CD4-positive, alpha-beta T cell treated with Interleukin-17A for 1 hour (primary cell): Measurements from ENCODE around the gene HINFP.
"Not testable (repeated sequence)": the region's sequence is repeated elsewhere in the genome, so short reads cannot be mapped to it uniquely, and the experiment has no call there.

Experiments used
- DNase-seq: peaks from one replicate; pipeline ENCODE4 v3.0.0-alpha.2; 2020

HINFP gene

DNA sequence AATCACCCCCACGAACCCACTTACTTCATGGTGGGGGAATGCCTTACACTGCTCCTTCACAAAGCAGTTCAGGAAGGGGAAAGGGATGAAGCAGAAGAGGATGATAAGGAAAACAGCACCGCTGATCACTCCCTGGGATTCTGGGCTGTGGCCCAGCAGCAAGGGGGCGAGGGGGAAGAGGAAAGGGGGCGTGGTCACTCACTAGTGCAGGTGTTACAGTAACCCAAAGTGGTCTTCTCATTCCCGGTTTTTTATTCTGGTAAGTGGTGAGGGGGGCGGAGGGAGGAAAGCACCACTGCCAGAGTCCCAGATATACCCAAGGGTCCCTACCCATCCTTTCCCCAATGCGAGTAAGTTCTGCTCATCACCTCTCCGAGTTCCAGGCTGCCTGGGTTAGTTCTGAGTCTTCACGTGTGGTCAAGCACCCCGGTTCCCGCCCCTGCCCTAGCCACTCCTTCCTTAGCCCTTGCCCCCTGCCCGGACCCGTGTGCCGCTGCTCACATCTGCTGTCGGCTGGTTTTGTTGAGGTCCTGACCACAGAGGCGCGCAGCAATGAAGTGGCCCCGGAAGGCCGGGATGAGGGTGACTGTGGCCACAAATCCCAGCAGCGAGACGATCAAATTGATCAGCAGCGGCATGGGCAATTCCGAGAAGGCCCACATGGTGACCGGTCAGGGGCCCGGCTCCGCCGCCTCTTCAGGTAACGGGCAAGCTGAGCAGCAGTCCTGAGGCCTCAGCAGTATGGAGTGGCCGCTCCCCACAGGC lies 20.2 kb upstream of the HINFP start:
- DNase-seq = no peak

DNA sequence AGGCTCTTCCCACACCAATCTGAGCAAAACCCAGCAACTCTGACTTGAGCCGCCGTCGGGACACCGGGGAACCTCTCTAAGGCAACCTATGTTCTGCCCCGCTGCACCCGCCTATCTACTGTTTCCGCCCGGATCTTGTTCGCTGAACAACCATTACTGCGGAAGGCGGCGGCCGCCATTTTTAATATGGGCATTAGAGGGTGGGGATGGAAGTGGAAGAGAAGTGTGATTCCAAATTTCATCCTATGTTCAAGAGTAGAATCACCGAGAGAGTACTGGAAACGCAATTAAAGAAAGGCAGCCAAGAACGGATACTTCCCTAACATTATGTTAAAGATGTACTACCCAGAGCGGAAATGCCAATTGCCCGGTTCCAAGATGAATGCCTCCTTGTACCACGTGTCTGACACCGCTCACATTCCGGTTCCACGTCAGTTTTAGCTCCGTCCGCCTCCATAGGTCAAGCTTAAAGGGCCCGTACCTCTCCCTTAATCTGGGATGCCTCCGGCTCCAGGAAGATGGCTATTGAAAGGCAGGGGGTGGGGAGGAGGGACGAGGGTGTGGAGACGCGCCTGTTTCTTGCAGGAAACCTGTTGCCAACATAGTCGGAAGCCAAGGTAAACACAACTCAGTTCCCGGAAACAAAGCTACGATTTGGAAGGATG lies 19.5 kb upstream of the HINFP start, which contains the start of gene DPAGT1:
Gene DPAGT1, minus strand, starts transcription at position 95 of the 665 bp plus-strand sequence. CDS start 198 bp downstream, outside the sequence.
- peak; percentile 90 for DNase-seq

DNA sequence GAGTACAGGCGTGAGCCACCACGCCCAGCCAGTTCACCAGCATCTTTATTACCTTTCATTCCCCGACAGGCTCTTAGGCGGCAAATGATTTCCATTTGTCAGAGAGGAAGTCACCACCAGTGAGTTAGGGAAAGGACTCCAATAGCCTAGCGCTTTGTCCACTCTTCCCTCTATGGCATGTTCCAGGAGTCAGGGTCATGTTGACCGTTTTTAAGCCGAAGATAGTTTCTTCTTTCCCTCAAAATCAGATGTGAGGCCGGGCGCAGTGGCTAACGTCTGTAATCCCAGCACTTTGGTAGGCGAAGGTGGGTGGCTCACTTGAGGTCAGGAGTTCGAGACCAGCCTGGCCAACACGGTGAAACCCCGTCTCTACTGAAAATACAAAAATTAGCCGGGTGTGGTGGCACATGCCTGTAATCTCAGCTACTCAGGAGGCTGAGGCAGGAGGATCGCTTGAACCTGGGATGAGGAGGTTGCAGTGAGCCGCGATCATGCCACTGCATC lies 18.2 kb upstream of the HINFP start:
- DNase-seq = not testable (repeated sequence)

DNA sequence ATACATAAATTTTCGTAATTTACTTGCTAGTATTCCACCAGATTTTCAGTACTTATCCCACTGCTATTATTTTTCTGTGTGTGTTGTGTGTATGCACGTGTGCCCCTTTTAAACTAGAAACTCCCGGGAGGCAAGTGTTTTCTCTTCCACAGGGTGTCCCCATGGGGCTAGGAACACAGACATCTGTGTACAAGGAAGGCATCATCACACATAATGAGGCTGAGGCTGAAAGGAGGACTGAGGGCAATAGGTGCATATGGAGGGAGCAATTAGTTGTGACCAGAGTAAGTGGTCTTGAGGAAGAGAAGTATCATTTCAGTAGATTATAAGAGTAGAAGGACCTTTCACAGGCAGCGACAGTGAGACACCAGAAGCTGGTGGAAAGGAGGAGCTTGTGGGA lies 17.6 kb upstream of the HINFP start:
- DNase-seq = peak; percentile 23

DNA sequence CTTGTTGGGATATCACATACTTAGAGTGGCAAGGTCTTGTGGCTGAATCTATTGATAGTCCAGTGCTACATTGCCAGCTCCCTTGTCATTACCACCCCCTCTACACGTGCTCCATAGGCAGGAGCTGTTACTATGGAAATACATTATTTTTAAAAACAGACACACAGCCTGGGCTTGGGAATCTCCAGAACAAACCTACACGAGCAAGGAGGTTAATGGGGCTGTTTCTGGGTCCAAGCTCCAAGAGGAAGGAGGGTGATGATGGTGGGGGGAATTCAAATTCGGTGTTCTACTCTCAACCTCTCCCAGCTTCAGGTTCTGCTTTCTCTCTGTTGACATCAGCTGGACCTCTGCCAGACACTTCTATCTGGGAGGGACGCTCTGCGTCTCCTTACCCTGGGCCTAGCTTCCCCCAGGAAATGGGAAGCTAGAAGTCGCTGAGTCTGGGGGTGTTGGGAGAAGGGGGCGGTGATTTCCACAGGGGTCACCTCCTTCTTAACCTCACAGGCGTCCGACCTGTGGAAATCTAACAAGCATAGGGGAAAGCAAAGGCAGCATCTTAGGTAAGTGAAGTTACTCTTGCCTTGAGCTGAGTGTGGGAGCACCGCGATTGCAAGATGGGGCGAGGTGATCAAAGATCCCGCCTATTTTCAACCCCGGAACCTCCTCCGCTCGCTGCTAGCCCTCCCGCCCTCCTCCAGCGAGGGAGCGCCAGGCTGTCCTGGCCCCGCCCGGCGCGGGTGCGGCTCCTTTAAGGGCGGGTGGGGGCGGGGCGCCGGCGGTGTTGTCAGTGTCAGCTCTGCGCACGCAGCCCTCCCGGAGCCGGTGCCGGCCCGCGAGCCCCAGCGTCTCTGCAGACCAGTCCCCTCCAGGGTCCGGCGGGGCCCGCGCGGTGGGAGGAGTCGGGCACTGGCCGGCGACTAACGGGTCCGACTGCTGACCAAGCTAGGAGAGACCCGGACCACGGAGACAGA lies 14.5 kb upstream of the HINFP start, which contains the start of gene C2CD2L:
Gene C2CD2L, plus strand, starts transcription at position 781 of the 974 bp plus-strand sequence. CDS start 398 bp downstream, outside the sequence.
- peak; percentile 91 for DNase-seq

- DNase-seq = no peak
Observed at GRCh38 chr11:119107538-119108145, 13.7 kb upstream of the HINFP start.

DNA sequence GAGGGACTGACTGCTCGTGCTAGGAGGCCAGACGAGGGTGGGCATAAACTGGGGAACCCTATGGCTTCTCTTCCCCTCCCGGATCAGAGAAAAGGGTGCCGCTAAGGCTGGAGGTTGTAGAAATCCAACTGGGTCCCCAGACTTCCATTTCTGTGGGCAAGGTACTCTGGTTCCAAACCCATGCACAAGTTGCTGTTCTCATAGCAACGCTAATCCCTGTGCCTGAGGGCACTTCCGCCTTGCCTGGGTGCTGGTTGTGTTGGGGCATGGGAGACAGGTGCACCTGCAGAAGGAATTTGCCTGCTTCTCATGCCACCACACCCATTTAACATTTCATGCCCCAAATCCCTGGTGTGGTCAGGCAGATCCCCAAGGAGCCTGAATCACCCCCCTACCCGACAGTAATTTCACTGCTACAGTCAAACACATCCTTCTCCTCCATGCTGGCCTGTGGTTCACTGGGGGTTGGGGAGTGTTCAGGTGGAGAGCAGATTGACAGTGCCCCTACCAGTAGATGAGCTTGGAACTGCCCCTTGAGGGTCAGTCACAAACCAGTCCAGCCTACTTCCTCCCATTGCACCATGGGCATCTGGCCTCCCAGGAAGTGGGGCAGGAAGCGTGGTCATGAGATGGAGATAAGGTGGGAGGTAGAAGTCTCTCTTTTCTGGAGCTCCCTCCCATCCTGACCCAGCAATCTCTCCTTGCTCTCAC lies 13.1 kb upstream of the HINFP start:
- DNase-seq = peak; percentile 33

DNA sequence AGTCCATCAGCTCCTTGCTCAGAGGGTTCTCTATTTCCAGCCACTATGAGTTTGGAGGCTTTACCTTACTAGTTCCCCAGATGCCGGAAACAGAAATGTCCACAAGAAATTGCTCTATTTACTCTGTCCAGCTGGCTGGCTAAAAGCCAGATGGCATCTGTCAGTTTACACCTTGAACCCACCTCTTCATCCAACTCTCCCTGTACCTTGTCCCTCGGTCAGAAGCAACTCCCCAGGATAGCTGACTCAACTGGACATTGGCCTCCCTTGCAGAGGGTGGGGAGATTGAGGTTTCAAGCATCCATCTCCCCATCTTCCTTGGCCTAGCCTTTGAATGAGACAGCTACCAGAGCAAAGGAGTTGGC lies 12.5 kb upstream of the HINFP start:
- DNase-seq = no peak

- no peak for DNase-seq
Observed at GRCh38 chr11:119109843-119110242, 11.5 kb upstream of the HINFP start.

DNA sequence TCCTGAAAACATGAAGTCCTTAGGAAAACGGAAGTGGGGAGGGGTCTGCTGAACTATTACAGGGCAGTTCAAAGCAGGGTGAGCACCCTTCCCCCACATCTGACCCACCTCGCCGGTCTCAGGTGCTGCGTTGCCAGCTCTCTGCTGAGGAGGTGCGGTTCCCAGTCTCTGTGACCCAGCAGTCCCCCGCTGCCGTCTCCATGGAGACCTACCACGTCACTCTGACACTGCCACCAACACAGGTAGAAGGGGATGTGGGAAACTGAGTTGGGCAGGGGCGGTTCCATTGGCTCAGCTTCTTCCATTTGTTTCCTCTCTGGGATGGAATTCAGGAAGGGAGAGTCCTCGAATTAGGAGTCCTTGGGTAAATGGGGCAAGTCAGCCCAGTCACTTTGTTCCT lies 10.9 kb upstream of the HINFP start:
- DNase-seq = no peak

DNA sequence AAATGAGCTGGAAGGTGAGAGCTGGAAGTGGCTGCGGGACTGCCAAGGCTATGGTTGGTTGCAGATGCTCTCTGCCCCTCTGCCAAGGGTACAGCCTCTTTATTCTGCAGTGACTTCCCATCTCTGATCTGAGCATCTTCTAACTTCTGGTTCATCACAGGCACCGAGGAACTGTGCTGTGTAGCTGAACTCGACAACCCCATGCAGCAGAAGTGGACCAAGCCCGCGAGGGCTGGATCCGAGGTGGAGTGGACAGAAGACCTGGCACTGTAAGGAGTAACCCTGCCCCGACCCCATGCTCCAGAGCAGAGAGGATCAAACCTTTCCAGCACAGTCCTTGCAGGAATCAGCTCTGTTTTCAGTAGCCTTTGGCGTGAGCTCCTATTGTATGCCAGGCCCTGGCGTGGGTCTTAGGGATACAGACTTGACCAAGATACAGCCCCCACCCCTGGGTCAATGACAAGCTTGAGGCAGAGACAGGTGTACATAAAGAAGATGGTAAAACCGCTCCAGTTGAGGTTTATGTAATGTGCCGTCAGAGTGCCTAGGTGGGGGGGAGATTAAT lies 9.9 kb upstream of the HINFP start:
- no peak for DNase-seq

GRCh38 chr11:119112314-119113020 lies 8.9 kb upstream of the HINFP start:
- DNase-seq = no peak

DNA sequence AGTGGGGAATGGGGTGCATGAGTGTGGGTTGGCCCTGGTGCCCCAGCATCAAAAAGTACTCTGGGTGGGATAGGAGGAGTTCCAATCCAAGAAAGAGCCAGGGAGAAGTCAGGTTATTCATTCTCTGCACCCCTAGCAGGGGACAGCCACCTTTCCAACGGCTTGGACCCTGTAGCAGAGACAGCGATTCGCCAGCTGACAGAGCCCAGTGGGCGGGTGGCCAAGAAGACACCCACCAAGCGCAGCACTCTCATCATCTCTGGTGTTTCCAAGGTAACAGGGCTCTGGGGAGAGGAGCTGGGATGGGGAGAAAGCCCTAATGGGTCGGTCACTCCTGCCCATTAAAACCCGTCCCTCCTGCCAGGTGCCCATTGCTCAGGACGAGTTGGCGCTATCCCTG lies 7.7 kb upstream of the HINFP start:
- no peak for DNase-seq

- DNase-seq = no peak
Observed at GRCh38 chr11:119114351-119114750, 7.0 kb upstream of the HINFP start.

DNA sequence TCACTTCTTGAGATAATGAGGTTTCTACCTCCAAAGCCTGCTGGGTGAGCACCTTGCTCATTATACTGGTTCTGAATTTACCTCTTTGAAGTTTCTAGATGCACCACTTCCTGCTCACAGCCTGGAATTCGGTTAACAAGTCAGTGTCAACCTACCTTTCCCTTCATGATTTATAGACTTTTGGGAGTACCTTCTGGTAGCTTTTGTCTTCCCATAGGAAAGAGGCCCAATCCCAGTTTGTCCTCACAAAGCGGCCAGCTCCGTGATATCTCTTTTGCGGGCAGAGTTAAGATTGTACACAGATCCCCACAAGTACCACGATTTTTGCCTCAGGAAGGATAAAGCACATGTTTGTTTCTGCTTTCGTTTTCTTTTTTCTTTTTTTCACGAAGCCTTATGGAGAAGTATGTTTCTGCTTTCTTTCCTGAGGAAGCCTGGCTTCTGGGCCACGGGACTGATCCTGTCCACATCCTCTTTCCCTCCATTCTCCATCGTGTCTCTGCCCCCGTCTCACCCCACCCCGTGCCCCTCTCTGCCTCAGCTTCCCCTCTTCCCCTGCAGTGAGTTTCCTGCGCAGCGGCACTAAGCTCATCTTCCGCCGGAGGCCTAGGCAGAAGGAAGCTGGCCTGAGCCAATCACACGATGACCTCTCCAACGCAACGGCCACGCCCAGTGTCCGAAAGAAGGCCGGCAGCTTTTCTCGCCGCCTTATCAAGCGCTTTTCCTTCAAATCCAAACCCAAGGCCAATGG lies 5.7 kb upstream of the HINFP start:
- DNase-seq = peak; percentile 42

GRCh38 chr11:119116235-119116594 lies 5.2 kb upstream of the HINFP start:
- DNase-seq = no peak

GRCh38 chr11:119116601-119117000 lies 4.8 kb upstream of the HINFP start:
- no peak for DNase-seq

DNA sequence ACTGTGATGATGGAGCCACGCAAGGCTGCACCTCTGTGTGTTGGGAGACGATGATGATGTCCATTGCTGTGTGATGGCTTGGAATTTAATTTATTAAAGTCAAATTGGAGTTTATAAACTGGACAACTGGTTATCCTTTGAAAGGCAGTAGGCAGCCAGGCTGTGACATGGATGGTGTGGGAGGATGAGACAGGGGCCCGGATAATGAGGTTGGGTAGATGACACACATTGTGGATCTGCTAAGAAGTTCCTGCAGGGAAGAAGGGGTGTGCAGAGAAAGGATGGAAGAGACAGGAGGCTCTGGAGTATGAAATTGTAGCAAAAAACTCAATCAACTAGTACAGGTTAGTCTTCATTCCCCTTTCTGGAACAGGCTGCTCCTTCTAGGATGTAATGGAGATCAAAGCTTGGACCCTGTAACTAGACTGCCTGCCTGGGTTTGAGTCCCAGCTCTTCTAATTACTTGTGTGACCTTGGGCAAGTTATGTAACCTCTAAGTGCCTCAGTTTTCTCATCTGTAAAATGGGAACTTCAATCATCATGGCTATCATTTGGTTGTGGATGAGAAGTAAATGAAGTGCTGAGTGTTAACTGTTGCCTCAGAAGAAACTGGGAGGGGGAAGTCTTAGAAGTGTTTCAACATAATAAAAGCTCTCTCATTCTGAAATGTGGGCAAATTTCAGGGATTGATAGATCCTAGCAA lies 4.2 kb upstream of the HINFP start:
- DNase-seq = no peak

DNA sequence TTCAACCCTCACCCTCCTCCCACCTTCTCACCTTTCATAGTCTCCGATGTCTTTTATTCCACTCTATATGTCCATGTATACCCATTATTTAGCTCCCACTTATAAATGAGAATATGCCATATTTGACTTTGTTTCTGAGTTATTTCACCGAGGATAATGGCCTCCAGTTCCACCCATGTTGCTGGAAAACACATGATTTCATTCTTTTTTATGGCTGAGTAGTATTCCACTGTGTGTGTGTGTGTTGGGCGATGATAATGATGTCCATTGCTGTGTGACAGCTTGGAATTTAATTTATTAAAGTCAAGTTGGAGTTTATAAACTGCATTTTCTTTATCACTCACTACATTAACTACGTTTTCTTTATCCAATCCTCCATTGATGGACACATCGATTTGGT lies 3.2 kb upstream of the HINFP start:
- DNase-seq = no peak
